BE2C (cell line): ENCODE measurements around the gene TWNK.

ENCODE experiments used
- DNase-seq: peaks from one replicate; pipeline ENCODE4 v3.0.0-alpha.2; 2020
- H3K27me3 ChIP-seq: fragments of 250-450 bp; sonication (Bioruptor Pico); 2 replicates; pipeline ENCODE4 v1.5.1; 2020; ENCODE audit warnings: mild to moderate bottlenecking
- H3K36me3 ChIP-seq: fragments of 250-450 bp; sonication (Bioruptor Pico); 2 replicates; pipeline ENCODE4 v1.5.1; 2020; ENCODE audit warnings: mild to moderate bottlenecking
- H3K4me1 ChIP-seq: fragments of 250-450 bp; sonication (Bioruptor Pico); 2 replicates; pipeline ENCODE4 v1.5.1; 2020
- H3K4me3 ChIP-seq: 2 replicates; pipeline ENCODE4 v1.5.1; 2011; ENCODE audit warnings: low read depth, low read length
- H3K9me3 ChIP-seq: fragments of 250-450 bp; sonication (Bioruptor Pico); 2 replicates; pipeline ENCODE4 v1.5.1; 2020
- CTCF ChIP-seq: IDR thresholded peaks from 2 replicates; pipeline ENCODE4 v1.5.1; 2012; ENCODE audit warnings: mild to moderate bottlenecking, low read depth, low read length

The TWNK gene

GRCh38 chr10:101029520-101030295 is 42.4 kb downstream of the TWNK start:
- H3K4me1 ChIP-seq: peaks cover 22% of the 10 kb centered on the region
- DNase-seq: no peak
- H3K4me3 ChIP-seq: no peak overlapping the region
- TF ChIP-seq CTCF: peak; percentile 18; the same call in 1 of the 2 replicates
- no peaks in the 10 kb centered on the region for H3K36me3 ChIP-seq
- no peaks in the 10 kb centered on the region for H3K27me3 ChIP-seq
- H3K9me3 ChIP-seq: no peaks in the 10 kb centered on the region

GRCh38 chr10:101030496-101031127 is 43.3 kb downstream of the TWNK start:
- DNase-seq: no peak
- Histone ChIP-seq H3K9me3 (no peaks in the 10 kb centered on the region), H3K27me3 (no peaks in the 10 kb centered on the region), H3K4me1 (peaks cover 22% of the 10 kb centered on the region), H3K36me3 (no peaks in the 10 kb centered on the region), H3K4me3 (peak overlapping the region; percentile 80)
- no peak for TF ChIP-seq CTCF

- TF ChIP-seq CTCF: no peak
- DNase-seq: peak; percentile 95
- no peaks in the 10 kb centered on the region for H3K27me3 ChIP-seq
- H3K36me3 ChIP-seq: no peaks in the 10 kb centered on the region
- peak within 1 kb of the TSS; percentile 80 for H3K4me3 ChIP-seq
- H3K4me1 ChIP-seq: peaks cover 22% of the 10 kb centered on the region
- H3K9me3 ChIP-seq: no peaks in the 10 kb centered on the region
Observed at GRCh38 chr10:101031128-101031795, 43.9 kb downstream of the TWNK start, which contains the start of the genes PDZD7 and SFXN3. PDZD7 (minus strand) TSS chr10:101031129; CDS start chr10:101030219, 910 bp downstream. SFXN3 (plus strand) TSS chr10:101031234; CDS start chr10:101034695, 3,461 bp downstream.

GRCh38 chr10:101031796-101032636 is 44.7 kb downstream of the TWNK start:
- no peak for TF ChIP-seq CTCF
- no peaks in the 10 kb centered on the region for H3K9me3 ChIP-seq
- H3K27me3 ChIP-seq: no peaks in the 10 kb centered on the region
- DNase-seq: peak; percentile 64
- H3K36me3 ChIP-seq: no peaks in the 10 kb centered on the region
- peak overlapping the region; percentile 80 for H3K4me3 ChIP-seq
- peaks cover 19% of the 10 kb centered on the region for H3K4me1 ChIP-seq

- Histone ChIP-seq H3K27me3 (no peaks in the 10 kb centered on the region), H3K36me3 (no peaks in the 10 kb centered on the region), H3K4me3 (peak overlapping the region; percentile 80), H3K4me1 (peaks cover 19% of the 10 kb centered on the region), H3K9me3 (no peaks in the 10 kb centered on the region)
- TF ChIP-seq CTCF: no peak
- peak; percentile 84 for DNase-seq
Observed at GRCh38 chr10:101032637-101033224, 45.4 kb downstream of the TWNK start.
